Measurements from ENCODE around the gene RAB34.

DNA sequence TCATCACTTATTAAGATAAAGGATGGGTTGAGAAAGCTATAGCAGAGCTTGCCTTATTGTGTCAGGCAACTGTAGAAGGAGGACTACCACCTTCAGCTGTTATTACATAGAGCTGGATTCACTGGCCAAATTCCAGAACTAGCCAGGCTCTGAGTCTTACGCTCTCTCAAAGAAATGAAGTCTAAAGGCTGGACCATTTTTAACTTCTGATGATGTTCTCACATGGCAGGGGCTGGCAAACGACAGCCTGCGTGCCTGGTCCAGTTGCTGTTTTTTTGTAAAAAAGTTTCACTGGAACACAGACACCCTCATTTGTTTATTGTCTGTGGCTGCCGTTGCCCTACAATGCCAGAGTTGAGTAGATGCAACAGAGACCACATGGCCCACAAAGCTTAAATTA lies 47.4 kb upstream of the RAB34 start:
- TF ChIP-seq, protein P1, sequence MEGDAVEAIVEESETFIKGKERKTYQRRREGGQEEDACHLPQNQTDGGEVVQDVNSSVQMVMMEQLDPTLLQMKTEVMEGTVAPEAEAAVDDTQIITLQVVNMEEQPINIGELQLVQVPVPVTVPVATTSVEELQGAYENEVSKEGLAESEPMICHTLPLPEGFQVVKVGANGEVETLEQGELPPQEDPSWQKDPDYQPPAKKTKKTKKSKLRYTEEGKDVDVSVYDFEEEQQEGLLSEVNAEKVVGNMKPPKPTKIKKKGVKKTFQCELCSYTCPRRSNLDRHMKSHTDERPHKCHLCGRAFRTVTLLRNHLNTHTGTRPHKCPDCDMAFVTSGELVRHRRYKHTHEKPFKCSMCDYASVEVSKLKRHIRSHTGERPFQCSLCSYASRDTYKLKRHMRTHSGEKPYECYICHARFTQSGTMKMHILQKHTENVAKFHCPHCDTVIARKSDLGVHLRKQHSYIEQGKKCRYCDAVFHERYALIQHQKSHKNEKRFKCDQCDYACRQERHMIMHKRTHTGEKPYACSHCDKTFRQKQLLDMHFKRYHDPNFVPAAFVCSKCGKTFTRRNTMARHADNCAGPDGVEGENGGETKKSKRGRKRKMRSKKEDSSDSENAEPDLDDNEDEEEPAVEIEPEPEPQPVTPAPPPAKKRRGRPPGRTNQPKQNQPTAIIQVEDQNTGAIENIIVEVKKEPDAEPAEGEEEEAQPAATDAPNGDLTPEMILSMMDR (conservative IDR thresholded peaks at IDR 0.05; ENCODE audit: low read length) = no peak
- no peak for TF ChIP-seq EZH2phosphoT487 (IDR thresholded peaks at IDR 0.05; ENCODE audit: borderline replicate concordance)
